ENCODE results near the gene CFAP53. TPM values are rescaled to one million over a fixed set of nuclear protein-coding genes. Genes with fewer than 3 reads are reported as not detected.

Gene CFAP53
- total RNA-seq, 1 experiment from 2014 or later = 0.15 TPM

DNA sequence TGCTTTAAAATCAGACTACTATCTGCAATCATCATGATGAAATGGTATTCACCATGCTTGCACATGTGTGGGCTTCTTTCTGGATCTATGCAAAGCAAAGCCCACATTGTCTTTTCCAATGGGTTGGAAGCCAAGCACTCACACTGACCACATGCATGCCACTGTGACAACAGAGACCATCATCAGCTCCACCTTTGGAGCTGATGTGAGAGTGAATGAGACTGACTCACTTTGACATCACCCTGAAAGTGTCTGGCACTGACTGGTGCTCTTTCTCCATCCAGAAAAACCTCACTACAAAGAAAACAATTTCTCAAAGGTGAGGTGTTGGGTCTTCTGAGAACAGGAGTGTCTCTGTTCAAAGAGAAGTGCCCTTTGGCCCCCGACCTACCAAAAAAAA, 76.1 kb downstream of the CFAP53 start:
- H3K4me2 ChIP-seq (ENCODE audit: insufficient read depth, insufficient read length, low read length) = no peak overlapping the region
- no peak overlapping the region for H2BK20ac ChIP-seq (ENCODE audit: low read depth, low read length, poor library complexity, severe bottlenecking)
- H2BK12ac ChIP-seq (ENCODE audit: insufficient read length, low read depth, low read length) = no peak overlapping the region
- no peaks in the 10 kb centered on the region for H3K9me3 ChIP-seq (ENCODE audit: control insufficient read depth, low read depth, low read length)
- no peaks in the 10 kb centered on the region for H3K4me1 ChIP-seq (ENCODE audit: insufficient read depth, low read length)
- H3K9ac ChIP-seq (ENCODE audit: extremely low read depth, insufficient read length, low read length) = no peak overlapping the region
- H3K18ac ChIP-seq (ENCODE audit: insufficient read length, low read depth, low read length) = no peak overlapping the region
- H3K27ac Mint-ChIP-seq = no peak overlapping the region
- peaks cover 24% of the 10 kb centered on the region; the same call in 1 of the 2 replicates for H3K27me3 ChIP-seq (ENCODE audit: insufficient read depth, low read length)
- H3K27me3 Mint-ChIP-seq (ENCODE audit: low read depth) = peaks cover 57% of the 10 kb centered on the region
- H3K56ac ChIP-seq (ENCODE audit: insufficient read length, low read depth, low read length) = no peak overlapping the region
- no peaks in the 10 kb centered on the region for H3K9me3 Mint-ChIP-seq
- H3K79me2 ChIP-seq (ENCODE audit: insufficient read depth, low read length) = no peaks in the 10 kb centered on the region
- TF ChIP-seq, protein P1, sequence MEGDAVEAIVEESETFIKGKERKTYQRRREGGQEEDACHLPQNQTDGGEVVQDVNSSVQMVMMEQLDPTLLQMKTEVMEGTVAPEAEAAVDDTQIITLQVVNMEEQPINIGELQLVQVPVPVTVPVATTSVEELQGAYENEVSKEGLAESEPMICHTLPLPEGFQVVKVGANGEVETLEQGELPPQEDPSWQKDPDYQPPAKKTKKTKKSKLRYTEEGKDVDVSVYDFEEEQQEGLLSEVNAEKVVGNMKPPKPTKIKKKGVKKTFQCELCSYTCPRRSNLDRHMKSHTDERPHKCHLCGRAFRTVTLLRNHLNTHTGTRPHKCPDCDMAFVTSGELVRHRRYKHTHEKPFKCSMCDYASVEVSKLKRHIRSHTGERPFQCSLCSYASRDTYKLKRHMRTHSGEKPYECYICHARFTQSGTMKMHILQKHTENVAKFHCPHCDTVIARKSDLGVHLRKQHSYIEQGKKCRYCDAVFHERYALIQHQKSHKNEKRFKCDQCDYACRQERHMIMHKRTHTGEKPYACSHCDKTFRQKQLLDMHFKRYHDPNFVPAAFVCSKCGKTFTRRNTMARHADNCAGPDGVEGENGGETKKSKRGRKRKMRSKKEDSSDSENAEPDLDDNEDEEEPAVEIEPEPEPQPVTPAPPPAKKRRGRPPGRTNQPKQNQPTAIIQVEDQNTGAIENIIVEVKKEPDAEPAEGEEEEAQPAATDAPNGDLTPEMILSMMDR (conservative IDR thresholded peaks at IDR 0.05) = no peak
- H3K4me3 Mint-ChIP-seq = no peak overlapping the region
- DNase-seq = no peak
- H3K14ac ChIP-seq (ENCODE audit: insufficient read depth, low read length) = no peak overlapping the region
- H3K23me2 ChIP-seq (ENCODE audit: insufficient read length, low read depth, low read length, poor library complexity, severe bottlenecking) = peaks cover 15% of the 10 kb centered on the region
- no peak overlapping the region for H3K4ac ChIP-seq (ENCODE audit: low read depth, low read length)
- H4K8ac ChIP-seq (replicated peaks; ENCODE audit: insufficient read length, low read depth, low read length) = no peak overlapping the region
- no peak overlapping the region for H2BK15ac ChIP-seq (ENCODE audit: low read depth, low read length)
- H3K23ac ChIP-seq (ENCODE audit: insufficient read length, low read depth, low read length) = no peak overlapping the region
- H3K27ac ChIP-seq (ENCODE audit: insufficient read length, low read depth, low read length) = no peak overlapping the region
- H2AK5ac ChIP-seq (ENCODE audit: insufficient read length, low read length) = no peak overlapping the region
- no peak overlapping the region for H3T11ph ChIP-seq (ENCODE audit: low read length)
- no peak overlapping the region for H2AFZ ChIP-seq (ENCODE audit: low read length)
- H4K91ac ChIP-seq (ENCODE audit: insufficient read length, low read depth, low read length) = no peak overlapping the region
- H4K5ac ChIP-seq (ENCODE audit: insufficient read length, low read depth, low read length) = no peak overlapping the region
- no peaks in the 10 kb centered on the region for H3K36me3 Mint-ChIP-seq (ENCODE audit: insufficient read depth in 1 of 3, low read depth in 3 of 3)
- no peaks in the 10 kb centered on the region for H3K79me1 ChIP-seq (ENCODE audit: insufficient read depth, low read depth, low read length, poor library complexity, severe bottlenecking)
- no peaks in the 10 kb centered on the region for H4K20me1 ChIP-seq (ENCODE audit: control insufficient read depth, insufficient read depth, insufficient read length)
- no CpG with 5 or more reads among the region's 1 CpG for WGBS (ENCODE audit: extremely low coverage, insufficient read length, low lambda C conversion rate)
- peaks cover 10 to 11% of the 10 kb centered on the region in 2 experiments for H3K4me1 Mint-ChIP-seq
- no peak overlapping the region for H2BK120ac ChIP-seq (ENCODE audit: low read depth, low read length, poor library complexity, severe bottlenecking)
- H2BK5ac ChIP-seq (ENCODE audit: insufficient read length, low read length) = no peak overlapping the region
